ENCODE measurements around the gene TBX4. TPM values are rescaled to one million over a fixed set of nuclear protein-coding genes. Genes with fewer than 3 reads are reported as not detected.

TBX4 gene
- total and polyA plus RNA-seq, 2 of the 13 experiments (the other 11 are each of a cell fraction or from before 2014, with no cell fraction given), result 0.11 to 1.1 TPM

DNA sequence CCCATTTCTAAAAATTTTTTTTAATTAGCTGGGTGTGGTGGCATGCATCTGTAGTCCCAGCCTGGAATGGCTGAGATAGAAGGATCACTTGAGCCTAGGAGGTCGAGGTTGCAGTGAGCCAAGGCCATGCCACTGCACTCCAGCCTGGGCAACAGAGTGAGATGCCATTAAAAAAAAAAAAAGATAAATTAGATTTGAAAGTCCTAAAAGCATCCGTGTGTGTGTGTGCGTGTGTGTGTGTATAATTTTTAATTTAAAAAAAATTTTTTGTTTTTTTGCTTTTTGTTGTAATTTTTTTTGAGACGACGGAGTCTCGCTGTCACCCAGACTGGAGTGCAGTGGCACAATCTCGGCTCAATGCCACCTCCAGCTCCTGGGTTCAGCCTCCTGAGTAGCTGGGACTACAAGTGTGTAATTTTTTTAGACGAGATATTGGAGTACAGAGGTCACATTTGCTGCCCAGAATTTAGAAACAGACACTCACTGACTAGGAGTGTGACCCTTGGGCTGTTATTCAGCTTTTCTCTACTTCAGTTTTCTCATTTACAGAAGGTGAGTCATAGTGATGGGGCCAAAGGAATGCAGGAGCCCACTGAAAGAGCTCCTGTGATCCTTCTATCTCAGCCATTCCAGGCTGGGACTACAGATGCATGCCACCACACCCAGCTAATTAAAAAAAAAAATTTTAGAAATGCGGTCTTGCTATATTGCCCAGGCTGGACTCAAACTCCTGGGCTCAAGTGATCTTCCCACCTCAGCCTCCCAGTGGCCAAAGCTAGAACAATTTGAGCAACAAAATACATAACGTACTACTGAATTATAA lies 25.5 kb upstream of the TBX4 start (continued):
- TF ChIP-seq ZNF292 (CRISPR knock-in tag; IDR thresholded peaks at IDR 0.05; ENCODE audit: borderline replicate concordance, low read depth), result no peak
- TF ChIP-seq ONECUT2 (CRISPR knock-in tag; IDR thresholded peaks at IDR 0.05), result no peak
- TF ChIP-seq ZC3H4 (CRISPR knock-in tag; IDR thresholded peaks at IDR 0.05; ENCODE audit: borderline replicate concordance), result no peak
- no peak for TF ChIP-seq KLF9 (CRISPR knock-in tag; IDR thresholded peaks at IDR 0.05; ENCODE audit: low read depth)
- TF ChIP-seq GABPB1 (CRISPR knock-in tag; IDR thresholded peaks at IDR 0.05), result 0 out of 2 replicates have a peak, but pooled peaks have one; percentile 5
- TF ChIP-seq FOXJ3 (CRISPR knock-in tag; IDR thresholded peaks at IDR 0.05; ENCODE audit: borderline replicate concordance), result no peak
- TF ChIP-seq ZNF570 (CRISPR knock-in tag; IDR thresholded peaks at IDR 0.05; ENCODE audit: borderline replicate concordance), result no peak
- TF ChIP-seq, protein P1, sequence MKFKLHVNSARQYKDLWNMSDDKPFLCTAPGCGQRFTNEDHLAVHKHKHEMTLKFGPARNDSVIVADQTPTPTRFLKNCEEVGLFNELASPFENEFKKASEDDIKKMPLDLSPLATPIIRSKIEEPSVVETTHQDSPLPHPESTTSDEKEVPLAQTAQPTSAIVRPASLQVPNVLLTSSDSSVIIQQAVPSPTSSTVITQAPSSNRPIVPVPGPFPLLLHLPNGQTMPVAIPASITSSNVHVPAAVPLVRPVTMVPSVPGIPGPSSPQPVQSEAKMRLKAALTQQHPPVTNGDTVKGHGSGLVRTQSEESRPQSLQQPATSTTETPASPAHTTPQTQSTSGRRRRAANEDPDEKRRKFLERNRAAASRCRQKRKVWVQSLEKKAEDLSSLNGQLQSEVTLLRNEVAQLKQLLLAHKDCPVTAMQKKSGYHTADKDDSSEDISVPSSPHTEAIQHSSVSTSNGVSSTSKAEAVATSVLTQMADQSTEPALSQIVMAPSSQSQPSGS (CRISPR knock-in tag; IDR thresholded peaks at IDR 0.05), result peak; percentile 39; the same call in 1 of the 2 replicates
- TF ChIP-seq MYNN (CRISPR knock-in tag; IDR thresholded peaks at IDR 0.05; ENCODE audit: low read depth), result no peak
- peak; percentile 38; the same call in 1 of the 2 replicates for TF ChIP-seq CENPX (CRISPR knock-in tag; IDR thresholded peaks at IDR 0.05)
- TF ChIP-seq HNRNPH1 (optimal IDR thresholded peaks at IDR 0.05; ENCODE audit: low read depth, low read length), result no peak
- TF ChIP-seq ZZZ3 (CRISPR knock-in tag; IDR thresholded peaks at IDR 0.05; ENCODE audit: borderline replicate concordance), result no peak; the same call in 1 of the 2 replicates
- TF ChIP-seq, protein P2, sequence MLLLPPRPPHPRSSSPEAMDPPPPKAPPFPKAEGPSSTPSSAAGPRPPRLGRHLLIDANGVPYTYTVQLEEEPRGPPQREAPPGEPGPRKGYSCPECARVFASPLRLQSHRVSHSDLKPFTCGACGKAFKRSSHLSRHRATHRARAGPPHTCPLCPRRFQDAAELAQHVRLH (CRISPR knock-in tag; IDR thresholded peaks at IDR 0.05; ENCODE audit: borderline replicate concordance, low read depth), result no peak
- TF ChIP-seq FOXO1 (CRISPR knock-in tag; IDR thresholded peaks at IDR 0.05), result peak; percentile 30; the same call in 1 of the 2 replicates
- TF ChIP-seq, protein P3, sequence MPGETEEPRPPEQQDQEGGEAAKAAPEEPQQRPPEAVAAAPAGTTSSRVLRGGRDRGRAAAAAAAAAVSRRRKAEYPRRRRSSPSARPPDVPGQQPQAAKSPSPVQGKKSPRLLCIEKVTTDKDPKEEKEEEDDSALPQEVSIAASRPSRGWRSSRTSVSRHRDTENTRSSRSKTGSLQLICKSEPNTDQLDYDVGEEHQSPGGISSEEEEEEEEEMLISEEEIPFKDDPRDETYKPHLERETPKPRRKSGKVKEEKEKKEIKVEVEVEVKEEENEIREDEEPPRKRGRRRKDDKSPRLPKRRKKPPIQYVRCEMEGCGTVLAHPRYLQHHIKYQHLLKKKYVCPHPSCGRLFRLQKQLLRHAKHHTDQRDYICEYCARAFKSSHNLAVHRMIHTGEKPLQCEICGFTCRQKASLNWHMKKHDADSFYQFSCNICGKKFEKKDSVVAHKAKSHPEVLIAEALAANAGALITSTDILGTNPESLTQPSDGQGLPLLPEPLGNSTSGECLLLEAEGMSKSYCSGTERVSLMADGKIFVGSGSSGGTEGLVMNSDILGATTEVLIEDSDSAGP (CRISPR knock-in tag; IDR thresholded peaks at IDR 0.05; ENCODE audit: borderline replicate concordance), result no peak
- TF ChIP-seq, protein P4, sequence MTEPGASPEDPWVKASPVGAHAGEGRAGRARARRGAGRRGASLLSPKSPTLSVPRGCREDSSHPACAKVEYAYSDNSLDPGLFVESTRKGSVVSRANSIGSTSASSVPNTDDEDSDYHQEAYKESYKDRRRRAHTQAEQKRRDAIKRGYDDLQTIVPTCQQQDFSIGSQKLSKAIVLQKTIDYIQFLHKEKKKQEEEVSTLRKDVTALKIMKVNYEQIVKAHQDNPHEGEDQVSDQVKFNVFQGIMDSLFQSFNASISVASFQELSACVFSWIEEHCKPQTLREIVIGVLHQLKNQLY (CRISPR knock-in tag; IDR thresholded peaks at IDR 0.05), result peak; percentile 48; the same call in 1 of the 2 replicates
- TF ChIP-seq GFI1 (CRISPR knock-in tag; IDR thresholded peaks at IDR 0.05; ENCODE audit: borderline replicate concordance), result 0 out of 2 replicates have a peak, but pooled peaks have one; percentile 33
- TF ChIP-seq ZNF660 (CRISPR knock-in tag; IDR thresholded peaks at IDR 0.05; ENCODE audit: borderline replicate concordance, low read depth), result no peak
- no peak for TF ChIP-seq HCFC1 (IDR thresholded peaks at IDR 0.05; ENCODE audit: low read depth, low read length)
- peak in 1 of 2 experiments; percentile 77; a peak in 3 of 4 replicates for TF ChIP-seq EP300 (IDR thresholded peaks at IDR 0.05; ENCODE audit: low read depth in 2 of 2, low read length in 2 of 2)
- TF ChIP-seq EP300 (CRISPR knock-in tag; IDR thresholded peaks at IDR 0.05; ENCODE audit: borderline replicate concordance), result peak; percentile 75; the same call in 1 of the 2 replicates
- TF ChIP-seq RXRB (CRISPR knock-in tag; IDR thresholded peaks at IDR 0.05; ENCODE audit: borderline replicate concordance), result peak; percentile 81
- TF ChIP-seq LCORL (IDR thresholded peaks at IDR 0.05), result no peak; the same call in 1 of the 2 replicates
- peak; percentile 84 for TF ChIP-seq LCORL (CRISPR knock-in tag; IDR thresholded peaks at IDR 0.05)
- TF ChIP-seq, protein P5, sequence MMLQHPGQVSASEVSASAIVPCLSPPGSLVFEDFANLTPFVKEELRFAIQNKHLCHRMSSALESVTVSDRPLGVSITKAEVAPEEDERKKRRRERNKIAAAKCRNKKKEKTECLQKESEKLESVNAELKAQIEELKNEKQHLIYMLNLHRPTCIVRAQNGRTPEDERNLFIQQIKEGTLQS (CRISPR knock-in tag; IDR thresholded peaks at IDR 0.05), result peak; percentile 89

All from HepG2 (cell line).